Upper lobe of left lung (tissue), 6 donors: Measurements from ENCODE around the gene KCNAB1. TPM values are rescaled to one million over a fixed set of nuclear protein-coding genes. Genes with fewer than 3 reads are reported as not detected.

ENCODE experiments used
- ATAC-seq, 2 donors: fragments of 200-7000 bp; cut with Tn5 transposase; one replicate each; pipeline ENCODE4 v1.9.1; 2022; ENCODE audit warnings: mild to moderate bottlenecking in 2 of 2, moderate library complexity in 2 of 2; ENCODE audit not compliant: low FRiP score in 2 of 2
- DNase-seq, 2 donors: peaks; one replicate each; pipeline ENCODE4 v3.0.0-alpha.2; 2019 to 2020
- H3K27ac ChIP-seq, 4 donors: fragments of 200-600 bp; sonication (generic); one replicate each; pipeline ENCODE4 v1.5.1; 2016 to 2019
- H3K27me3 ChIP-seq, 4 donors: fragments of 200-600 bp; sonication (generic); one replicate each; pipeline ENCODE4 v1.5.1; 2017 to 2019
- H3K36me3 ChIP-seq, 4 donors: fragments of 200-600 bp; sonication (generic); one replicate each; pipeline ENCODE4 v1.5.1; 2016 to 2019
- H3K4me1 ChIP-seq, 4 donors: fragments of 200-600 bp; sonication (generic); one replicate each; pipeline ENCODE4 v1.5.1; 2018 to 2019
- H3K4me3 ChIP-seq, 4 donors: fragments of 200-600 bp; sonication (generic); one replicate each; pipeline ENCODE4 v1.5.1; 2017 to 2019; ENCODE audit warnings: mild to moderate bottlenecking in 2 of 4, moderate library complexity in 1 of 4
- H3K9me3 ChIP-seq, 4 donors: fragments of 200-600 bp; sonication (generic); one replicate each; pipeline ENCODE4 v1.5.1; 2018 to 2019
- EP300 ChIP-seq, 4 donors: sonication (generic); formaldehyde crosslinking; IDR thresholded peaks; one replicate each; pipeline ENCODE4 v1.5.1; 2017; ENCODE audit warnings: antibody characterized with exemption in 4 of 4, control low read depth in 2 of 4
- POLR2A ChIP-seq, 4 donors: fragments of 450-650 bp; IDR thresholded peaks; one replicate each; pipeline ENCODE4 v1.5.1; 2016 to 2017; ENCODE audit warnings: antibody characterized with exemption in 4 of 4, mild to moderate bottlenecking in 2 of 4
- POLR2AphosphoS5 ChIP-seq, 2 donors: sonication (generic); formaldehyde crosslinking; IDR thresholded peaks; one replicate each; pipeline ENCODE4 v1.5.1; 2017; ENCODE audit warnings: antibody characterized with exemption in 2 of 2
- WGBS, 2 donors: methylation state at CpG; one replicate each; pipeline ENCODE4 v1.1.5; 2017 to 2018; 5-methylcytosine and 5-hydroxymethylcytosine counted together
- total RNA-seq, 6 donors: library from RNA; depleted of rRNA in 4 of 6; stranded (reverse); fragments of >200 nt in 4 of 6; gene quantifications; one replicate each; pipeline versions ENCODE4 v1.1.0 to v1.2.1, GENCODE V29; 2016 to 2021
- TF ChIP-seq, protein P1 (sequence below), 6 experiments: fragments of 450-650 bp in 4 of 6; fragments of 200-600 bp in 2 of 6; sonication (generic) in 2 of 6; IDR thresholded peaks; one replicate each; pipeline ENCODE4 v1.5.1; 2016 to 2019; ENCODE audit warnings: antibody characterized with exemption in 6 of 6
- donor health status: DM: no; HTN: no; CAD: no; lungs with moderate emphysema.
- donor health status: DM: no; HTN: yes; CAD: no; lungs with severe emphysema.

The KCNAB1 gene
- total RNA-seq, 6 donors from 2014 or later, result 0.79 to 5.2 (median 3.0) TPM

DNA sequence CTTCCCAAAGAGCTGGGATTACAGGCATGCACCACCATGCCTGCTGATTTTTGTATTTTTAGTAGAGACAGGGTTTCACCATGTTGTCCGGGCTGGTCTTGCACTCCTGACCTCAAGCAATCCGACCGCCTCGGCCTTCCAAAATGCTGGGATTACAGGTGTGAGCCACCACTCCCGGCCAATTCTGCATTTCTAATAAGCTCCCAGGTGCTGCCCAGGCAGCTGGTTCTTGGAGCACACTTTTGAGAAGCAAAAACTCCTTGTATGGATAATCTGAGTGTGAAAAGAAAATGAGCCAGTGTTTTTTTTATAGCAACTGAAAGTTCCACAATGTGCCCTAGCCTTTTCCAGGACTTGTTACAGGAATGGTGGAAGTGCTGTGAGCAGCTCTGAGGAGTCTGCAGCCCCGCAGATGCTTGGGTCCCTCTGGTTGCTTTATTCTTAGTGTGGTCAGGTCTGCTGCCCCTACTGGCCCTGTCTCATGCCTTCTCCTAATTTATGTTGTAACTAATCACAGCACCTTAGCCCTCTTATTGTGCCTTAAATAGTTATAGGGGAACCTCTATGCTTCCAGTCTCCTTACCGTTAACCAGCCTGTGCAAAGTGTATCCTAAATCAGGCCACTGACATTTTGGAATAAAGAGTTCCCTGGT, 13.5 kb upstream of the KCNAB1 start:
- H3K27ac ChIP-seq, result no peak overlapping the region
- no peak overlapping the region for H3K4me3 ChIP-seq
- no peaks in the 10 kb centered on the region for H3K4me1 ChIP-seq
- H3K27me3 ChIP-seq, result no peaks in the 10 kb centered on the region
- H3K9me3 ChIP-seq, result no peaks in the 10 kb centered on the region
- H3K36me3 ChIP-seq, result no peaks in the 10 kb centered on the region
- TF ChIP-seq POLR2AphosphoS5 (IDR thresholded peaks at IDR 0.05), result no peak
- DNase-seq (no peak), ATAC-seq (no peak)
- 84 to 85% methylated on average over 7 of the region's 7 CpGs for WGBS, 2 donors

DNA sequence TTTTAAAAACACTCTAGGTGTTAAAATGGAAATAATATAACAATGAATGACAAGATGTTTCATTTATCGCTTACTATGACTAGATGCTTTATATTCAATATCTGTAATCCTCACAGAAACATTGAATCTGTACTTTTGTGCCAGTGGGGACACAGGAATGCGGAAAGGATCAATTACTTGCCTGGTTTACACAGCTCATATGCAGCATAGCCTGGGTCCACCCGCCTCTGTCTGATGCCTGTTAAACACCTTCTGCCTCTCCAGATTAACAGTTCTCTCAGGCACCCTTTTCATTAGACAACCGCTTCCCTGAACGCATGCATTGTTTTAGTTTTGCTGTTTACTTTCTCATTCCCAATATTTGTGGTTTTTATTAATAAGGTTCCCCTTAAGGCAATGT, 12.9 kb upstream of the KCNAB1 start:
- DNase-seq (no peak), ATAC-seq (no peak)
- TF ChIP-seq, protein P1, sequence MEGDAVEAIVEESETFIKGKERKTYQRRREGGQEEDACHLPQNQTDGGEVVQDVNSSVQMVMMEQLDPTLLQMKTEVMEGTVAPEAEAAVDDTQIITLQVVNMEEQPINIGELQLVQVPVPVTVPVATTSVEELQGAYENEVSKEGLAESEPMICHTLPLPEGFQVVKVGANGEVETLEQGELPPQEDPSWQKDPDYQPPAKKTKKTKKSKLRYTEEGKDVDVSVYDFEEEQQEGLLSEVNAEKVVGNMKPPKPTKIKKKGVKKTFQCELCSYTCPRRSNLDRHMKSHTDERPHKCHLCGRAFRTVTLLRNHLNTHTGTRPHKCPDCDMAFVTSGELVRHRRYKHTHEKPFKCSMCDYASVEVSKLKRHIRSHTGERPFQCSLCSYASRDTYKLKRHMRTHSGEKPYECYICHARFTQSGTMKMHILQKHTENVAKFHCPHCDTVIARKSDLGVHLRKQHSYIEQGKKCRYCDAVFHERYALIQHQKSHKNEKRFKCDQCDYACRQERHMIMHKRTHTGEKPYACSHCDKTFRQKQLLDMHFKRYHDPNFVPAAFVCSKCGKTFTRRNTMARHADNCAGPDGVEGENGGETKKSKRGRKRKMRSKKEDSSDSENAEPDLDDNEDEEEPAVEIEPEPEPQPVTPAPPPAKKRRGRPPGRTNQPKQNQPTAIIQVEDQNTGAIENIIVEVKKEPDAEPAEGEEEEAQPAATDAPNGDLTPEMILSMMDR (IDR thresholded peaks at IDR 0.05), result no peak
- TF ChIP-seq POLR2A (IDR thresholded peaks at IDR 0.05) (no peak), EP300 (IDR thresholded peaks at IDR 0.05) (no peak), POLR2AphosphoS5 (IDR thresholded peaks at IDR 0.05) (no peak)
- 80 to 86% methylated on average over 5 of the region's 5 CpGs for WGBS, 2 donors
- Histone ChIP-seq H3K36me3 (no peaks in the 10 kb centered on the region), H3K4me3 (no peak overlapping the region), H3K27me3 (no peaks in the 10 kb centered on the region), H3K4me1 (no peaks in the 10 kb centered on the region), H3K27ac (no peak overlapping the region), H3K9me3 (no peaks in the 10 kb centered on the region)

DNA sequence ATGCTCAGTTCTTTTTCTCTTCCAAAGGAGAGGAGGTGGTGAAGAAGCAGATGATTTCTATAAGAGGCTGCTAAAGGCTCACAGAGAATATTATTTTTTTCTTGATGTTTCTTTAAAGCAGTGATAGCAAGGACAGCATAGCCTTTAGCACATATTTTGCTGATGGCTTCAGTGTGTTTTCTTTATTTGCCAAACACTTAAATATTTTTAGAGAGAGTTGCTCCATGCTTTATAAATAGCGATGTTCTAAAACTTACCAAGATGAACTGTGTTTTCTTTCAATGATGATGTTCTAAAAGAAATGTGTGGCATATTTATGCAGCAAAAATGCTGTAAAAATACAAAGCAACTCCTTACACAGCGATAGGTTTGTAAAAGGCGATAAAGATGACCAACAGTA, 11.8 kb upstream of the KCNAB1 start:
- no peaks in the 10 kb centered on the region for H3K9me3 ChIP-seq
- WGBS, 2 donors, result 67 to 72% methylated on average over 3 of the region's 3 CpGs

DNA sequence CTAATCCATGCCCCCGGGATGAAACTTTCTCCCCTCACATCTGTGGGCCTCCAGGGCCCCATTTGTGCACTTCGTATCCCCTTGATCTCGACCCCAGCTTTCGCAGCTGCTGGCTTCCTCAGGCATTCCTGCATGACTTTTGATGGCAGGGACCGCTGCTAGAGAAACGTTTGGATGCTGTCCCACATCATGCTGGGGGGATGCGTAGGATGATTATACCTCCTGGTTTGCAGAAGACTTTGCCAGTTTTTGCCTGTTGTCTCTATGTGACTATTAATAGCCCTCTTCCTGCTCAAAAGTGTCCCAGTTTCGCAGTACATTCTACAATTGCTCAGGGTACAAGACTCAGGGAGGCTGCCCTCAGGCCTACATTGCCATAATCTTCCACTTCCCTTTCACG, 10.4 kb upstream of the KCNAB1 start:
- no peaks in the 10 kb centered on the region for H3K9me3 ChIP-seq
- WGBS, 2 donors, result 69 to 78% methylated on average over 8 to 9 of the region's 9 CpGs
- ATAC-seq (no peak), DNase-seq (no peak)
- TF ChIP-seq, protein P1 (IDR thresholded peaks at IDR 0.05), result no peak
- TF ChIP-seq POLR2AphosphoS5 (IDR thresholded peaks at IDR 0.05) (no peak), EP300 (IDR thresholded peaks at IDR 0.05) (no peak), POLR2A (IDR thresholded peaks at IDR 0.05) (no peak)
- no peaks in the 10 kb centered on the region for H3K36me3 ChIP-seq
- H3K27ac ChIP-seq, result no peak overlapping the region
- H3K27me3 ChIP-seq, result no peaks in the 10 kb centered on the region
- H3K4me1 ChIP-seq, result no peaks in the 10 kb centered on the region
- H3K4me3 ChIP-seq, result no peak overlapping the region

More for the DNA sequence above, 11.8 kb upstream of the KCNAB1 start:
- TF ChIP-seq POLR2A (IDR thresholded peaks at IDR 0.05) (no peak), EP300 (IDR thresholded peaks at IDR 0.05) (no peak), POLR2AphosphoS5 (IDR thresholded peaks at IDR 0.05) (no peak)
- TF ChIP-seq, protein P1 (IDR thresholded peaks at IDR 0.05), result no peak
- DNase-seq, result no peak
- no peak overlapping the region for H3K4me3 ChIP-seq
- H3K27me3 ChIP-seq, result no peaks in the 10 kb centered on the region
- H3K36me3 ChIP-seq, result no peaks in the 10 kb centered on the region
- no peak overlapping the region for H3K27ac ChIP-seq
- ATAC-seq, result no peak
- no peaks in the 10 kb centered on the region for H3K4me1 ChIP-seq

DNA sequence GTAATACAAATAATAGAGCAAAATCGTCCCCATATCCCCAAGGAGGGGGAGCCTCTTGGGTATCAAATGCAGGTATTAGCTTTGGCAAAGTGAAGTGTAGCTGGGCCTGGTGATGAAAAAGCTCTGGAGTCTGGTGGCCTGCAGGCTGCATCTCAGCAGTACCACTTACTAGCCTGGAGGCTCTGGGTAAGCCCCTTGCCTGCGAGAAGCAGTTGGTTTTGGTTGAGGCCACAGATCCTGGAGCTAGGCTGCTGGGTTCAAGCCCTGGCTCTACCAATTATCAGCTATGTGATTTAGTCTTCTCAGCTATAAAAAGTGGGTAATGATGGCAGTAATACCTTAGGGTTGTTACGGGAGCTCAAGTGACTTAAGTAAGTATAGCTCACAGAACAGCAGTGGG, 6.1 kb downstream of the KCNAB1 start:
- ATAC-seq (no peak), DNase-seq (no peak)
- TF ChIP-seq, protein P1 (IDR thresholded peaks at IDR 0.05), result no peak
- TF ChIP-seq POLR2AphosphoS5 (IDR thresholded peaks at IDR 0.05), result no peak
- no peak for TF ChIP-seq POLR2A (IDR thresholded peaks at IDR 0.05)
- TF ChIP-seq EP300 (IDR thresholded peaks at IDR 0.05), result no peak
- H3K36me3 ChIP-seq, result no peaks in the 10 kb centered on the region
- 78 to 80% methylated on average over 3 of the region's 3 CpGs for WGBS, 2 donors
- no peaks in the 10 kb centered on the region for H3K27me3 ChIP-seq
- H3K9me3 ChIP-seq, result no peaks in the 10 kb centered on the region
- H3K27ac ChIP-seq, result no peak overlapping the region
- no peak overlapping the region for H3K4me3 ChIP-seq
- H3K4me1 ChIP-seq, result no peaks in the 10 kb centered on the region
